Epithelial cell of proximal tubule (primary cell): Measurements from ENCODE around the gene ADARB2. TPM values are rescaled to one million over a fixed set of nuclear protein-coding genes. Genes with fewer than 3 reads are reported as not detected.

Experiments
- DNase-seq: peaks from one replicate; pipeline ENCODE4 v3.0.0-alpha.2; 2011; ENCODE audit warnings: low read depth
- H3K4me3 ChIP-seq: 2 replicates; pipeline ENCODE4 v1.5.1; 2011; ENCODE audit warnings: low read depth, mild to moderate bottlenecking, low read length
- total RNA-seq: library from RNA; depleted of rRNA; stranded (reverse); fragments of >200 nt; gene quantifications from 2 replicates; pipeline ENCODE4 v1.2.3, GENCODE V29; 2015
- TF ChIP-seq, protein P1 (sequence below): conservative IDR thresholded peaks from 2 replicates; pipeline ENCODE4 v1.5.1; 2012; ENCODE audit warnings: low read depth, mild to moderate bottlenecking, low read length

The ADARB2 gene
- total RNA-seq, 1 donor from 2014 or later, result 0.63 TPM

DNA sequence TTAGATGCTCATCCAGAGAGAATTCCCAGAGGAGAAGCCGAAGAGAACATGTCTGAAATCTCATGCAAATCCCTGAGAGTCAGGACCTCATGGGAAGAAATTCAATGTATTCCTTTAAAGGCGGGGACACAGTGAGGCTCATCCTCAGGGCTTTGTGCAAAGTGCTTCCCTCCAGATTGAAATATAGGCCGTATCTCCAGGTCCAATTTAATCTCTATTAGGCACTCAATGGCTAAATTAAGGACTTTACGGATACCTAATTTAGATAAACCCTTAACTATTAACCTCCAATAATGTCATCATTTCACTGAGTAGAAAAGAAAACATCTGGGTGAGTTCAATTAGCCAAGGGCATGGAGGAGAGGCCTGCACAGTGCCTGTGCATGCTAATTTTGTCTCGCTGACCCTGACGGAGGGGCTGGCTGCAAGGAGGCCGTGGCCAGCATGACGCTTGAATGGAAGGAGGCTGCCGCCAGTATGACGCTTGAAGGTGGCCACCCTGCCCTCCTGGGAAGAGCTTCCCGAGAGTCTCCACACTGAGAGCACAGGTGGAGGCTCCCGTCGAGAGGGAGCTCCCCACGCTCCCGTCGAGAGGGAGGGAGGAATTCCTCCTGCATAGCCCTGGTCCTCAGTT, 287.6 kb downstream of the ADARB2 start:
- no peak for DNase-seq
- TF ChIP-seq, protein P1, sequence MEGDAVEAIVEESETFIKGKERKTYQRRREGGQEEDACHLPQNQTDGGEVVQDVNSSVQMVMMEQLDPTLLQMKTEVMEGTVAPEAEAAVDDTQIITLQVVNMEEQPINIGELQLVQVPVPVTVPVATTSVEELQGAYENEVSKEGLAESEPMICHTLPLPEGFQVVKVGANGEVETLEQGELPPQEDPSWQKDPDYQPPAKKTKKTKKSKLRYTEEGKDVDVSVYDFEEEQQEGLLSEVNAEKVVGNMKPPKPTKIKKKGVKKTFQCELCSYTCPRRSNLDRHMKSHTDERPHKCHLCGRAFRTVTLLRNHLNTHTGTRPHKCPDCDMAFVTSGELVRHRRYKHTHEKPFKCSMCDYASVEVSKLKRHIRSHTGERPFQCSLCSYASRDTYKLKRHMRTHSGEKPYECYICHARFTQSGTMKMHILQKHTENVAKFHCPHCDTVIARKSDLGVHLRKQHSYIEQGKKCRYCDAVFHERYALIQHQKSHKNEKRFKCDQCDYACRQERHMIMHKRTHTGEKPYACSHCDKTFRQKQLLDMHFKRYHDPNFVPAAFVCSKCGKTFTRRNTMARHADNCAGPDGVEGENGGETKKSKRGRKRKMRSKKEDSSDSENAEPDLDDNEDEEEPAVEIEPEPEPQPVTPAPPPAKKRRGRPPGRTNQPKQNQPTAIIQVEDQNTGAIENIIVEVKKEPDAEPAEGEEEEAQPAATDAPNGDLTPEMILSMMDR, result no peak
- no peak overlapping the region for H3K4me3 ChIP-seq

DNA sequence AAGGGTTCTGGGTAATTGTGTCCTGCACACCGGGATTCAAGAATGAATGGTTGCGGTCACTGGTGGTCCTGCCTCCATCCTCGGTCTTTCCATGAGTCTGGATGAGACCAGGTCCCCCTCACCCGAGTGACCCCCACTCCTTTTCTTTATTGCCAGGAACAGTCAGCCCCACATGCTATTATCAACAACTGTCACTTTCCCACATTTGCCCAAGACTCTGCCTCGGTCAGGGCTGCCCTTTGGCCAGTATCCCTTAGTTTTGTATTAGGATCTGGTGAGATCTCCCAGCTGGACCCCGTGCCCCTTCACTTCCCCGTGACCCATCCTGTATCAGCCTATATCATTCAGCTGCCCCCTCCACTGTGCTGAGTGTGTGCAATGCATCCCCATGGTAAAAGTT, 288.3 kb downstream of the ADARB2 start:
- TF ChIP-seq, protein P1, result no peak
- no peak overlapping the region for H3K4me3 ChIP-seq
- no peak for DNase-seq

DNA sequence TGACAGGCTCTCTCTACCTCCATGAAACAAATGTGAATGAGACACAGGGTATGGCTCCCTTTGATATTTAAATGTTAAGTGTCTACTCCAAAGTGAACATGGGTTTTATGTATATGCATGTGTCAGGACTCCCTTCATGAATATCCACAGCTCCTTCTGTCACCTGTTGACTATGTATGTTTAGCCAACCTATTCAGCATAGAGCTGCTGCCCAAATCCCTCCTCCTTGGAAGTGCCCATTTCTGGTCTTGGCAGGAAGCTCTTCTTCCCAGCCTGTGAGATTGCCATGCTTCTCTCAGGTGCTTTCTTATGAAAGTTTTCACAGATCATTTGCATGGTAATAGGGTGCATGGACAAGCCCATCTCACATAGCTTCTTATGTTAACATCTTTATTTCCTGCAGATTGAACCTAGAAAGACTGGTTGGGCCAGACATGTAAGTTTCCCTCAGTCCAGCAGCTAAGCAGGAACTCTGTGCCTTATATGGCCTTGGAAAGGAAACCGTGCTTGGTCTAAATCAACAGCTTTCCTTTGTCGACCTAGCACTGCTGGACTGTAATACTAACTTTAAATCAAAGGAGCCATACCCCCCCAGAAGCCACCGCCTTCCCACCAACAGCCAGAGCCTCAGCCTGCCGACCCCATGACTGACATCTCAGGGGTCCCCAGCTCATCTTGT, 288.9 kb downstream of the ADARB2 start:
- no peak for DNase-seq
- H3K4me3 ChIP-seq, result no peak overlapping the region
- TF ChIP-seq, protein P1, result no peak

DNA sequence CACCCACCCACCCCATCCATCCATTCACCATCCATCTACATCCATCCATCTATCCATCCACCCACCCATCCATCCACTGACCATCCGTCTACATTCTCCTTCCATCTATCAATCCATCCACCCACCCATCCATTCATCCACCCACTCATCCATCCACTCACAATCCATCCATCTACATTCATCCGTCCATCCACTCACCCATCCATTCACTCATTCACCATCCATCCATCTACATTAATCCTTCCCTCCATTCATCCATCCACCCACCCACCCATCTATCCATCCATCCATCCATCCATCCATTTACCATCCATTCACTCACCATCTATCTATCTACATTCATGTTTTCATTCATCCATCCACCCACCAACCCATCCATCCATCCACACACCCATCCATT, 292.5 kb downstream of the ADARB2 start:
- no peak overlapping the region for H3K4me3 ChIP-seq
- DNase-seq, result no peak
- TF ChIP-seq, protein P1, result no peak

DNA sequence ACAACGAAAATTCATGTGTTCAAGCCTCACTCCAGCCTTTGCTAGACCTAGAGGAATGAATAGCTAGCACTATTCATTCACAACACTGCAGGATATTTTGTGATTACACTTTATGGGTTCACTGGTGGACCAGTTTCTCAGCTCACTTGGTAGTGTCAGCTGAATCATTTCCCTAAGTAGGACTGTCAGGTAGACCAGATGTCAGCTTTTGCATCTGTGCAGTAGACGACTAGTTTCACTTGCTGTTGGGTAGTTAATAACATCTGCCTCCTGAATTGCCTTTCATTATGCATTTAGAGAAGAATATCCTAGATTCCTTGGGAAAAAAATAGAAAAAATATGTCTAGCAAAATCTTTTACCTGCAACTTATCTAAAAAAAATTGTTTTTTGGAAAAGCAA, 296.4 kb downstream of the ADARB2 start:
- TF ChIP-seq, protein P1, result no peak

DNA sequence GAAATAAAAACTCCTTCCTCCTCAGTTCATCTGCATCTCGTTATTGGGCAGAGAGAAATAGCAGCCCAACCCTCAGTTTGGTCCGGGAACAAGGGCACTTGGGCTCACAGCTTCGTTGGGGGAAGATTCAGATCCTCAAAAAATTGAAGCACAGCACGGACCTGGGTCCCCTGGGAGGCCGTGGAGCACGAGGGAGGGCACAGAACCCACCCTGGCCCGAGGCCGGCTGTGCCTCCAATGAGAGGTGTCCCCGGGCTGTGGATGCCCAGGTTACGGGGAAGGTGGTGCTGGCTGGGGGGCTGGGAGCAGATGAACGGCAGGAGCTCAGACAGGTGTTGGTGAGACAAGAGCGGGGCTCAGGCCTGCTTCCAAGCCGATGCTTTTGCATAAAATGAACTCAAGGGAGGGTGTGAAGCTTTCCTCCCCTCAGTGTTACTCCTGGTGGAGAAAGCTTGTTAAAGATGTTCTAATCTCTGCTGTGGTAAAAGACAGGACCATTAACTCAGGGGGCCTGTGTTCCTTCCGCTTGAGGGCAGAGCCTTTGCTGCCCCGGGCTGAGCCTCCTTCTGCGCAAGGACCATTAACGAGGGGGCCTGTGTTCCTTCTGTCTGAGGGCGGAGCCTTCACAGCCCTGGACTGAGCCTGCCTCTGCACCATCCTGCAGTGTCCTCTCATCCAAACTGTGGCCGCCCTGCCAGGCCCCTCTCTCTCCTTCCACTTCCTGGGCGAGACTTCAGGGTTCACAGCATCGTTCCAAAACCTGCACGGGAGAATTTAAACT, 302.2 kb downstream of the ADARB2 start:
- no peak overlapping the region for H3K4me3 ChIP-seq
- TF ChIP-seq, protein P1, result no peak
- no peak for DNase-seq

More for the DNA sequence above, 296.4 kb downstream of the ADARB2 start:
- DNase-seq, result no peak
- no peak overlapping the region for H3K4me3 ChIP-seq
